NCI-H2029 treated with DMSO at 0.1 percent for 48 hours (cell line): ENCODE measurements around the gene KRTAP5-9.
"Not testable (repeated sequence)": the region's sequence is repeated elsewhere in the genome, so short reads cannot be mapped to it uniquely, and the experiment has no call there.

Experiments used
- DNase-seq: peaks from one replicate; lab custom pipeline; 2025; lab: John Stamatoyannopoulos, UW

KRTAP5-9 gene

DNA sequence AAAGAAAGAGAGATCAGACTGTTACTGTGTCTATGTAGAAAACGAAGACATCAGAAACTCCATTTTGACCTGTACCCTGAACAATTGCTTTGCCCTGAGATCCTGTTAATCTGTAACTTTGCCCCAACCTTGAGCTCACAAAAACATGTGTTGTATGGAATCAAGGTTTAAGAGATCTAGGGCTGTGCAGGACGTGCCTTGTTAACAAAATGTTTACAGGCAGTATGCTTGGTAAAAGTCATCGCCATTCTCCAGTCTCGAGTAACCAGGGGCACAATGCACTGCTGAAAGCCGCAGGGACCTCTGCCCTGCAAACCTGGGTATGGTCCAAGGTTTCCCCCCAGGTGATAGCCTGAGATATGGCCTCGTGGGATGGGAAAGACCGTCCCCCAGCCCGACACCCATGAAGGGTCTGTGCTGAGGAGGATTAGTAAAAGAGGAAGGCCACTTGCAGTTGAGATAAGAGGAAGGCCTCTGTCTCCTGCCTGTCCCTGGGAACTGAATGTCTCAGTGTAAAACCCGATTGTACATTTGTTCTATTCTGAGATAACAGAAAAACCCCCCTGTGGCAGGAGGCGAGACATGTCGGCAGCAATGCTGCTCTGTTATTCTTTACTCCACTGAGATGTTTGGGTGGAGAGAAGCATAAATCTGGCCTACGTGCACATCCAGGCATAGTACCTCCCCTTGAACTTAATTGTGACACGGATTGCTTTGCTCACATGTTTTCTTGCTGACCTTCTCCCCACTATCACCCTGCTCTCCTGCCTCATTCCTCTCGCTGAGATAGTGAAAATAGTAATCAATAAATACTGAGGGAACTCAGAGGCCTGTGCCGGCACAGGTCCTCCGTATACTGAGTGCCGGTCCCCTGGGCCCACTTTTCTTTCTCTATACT is 13.3 kb upstream of the KRTAP5-9 start:
- not testable (repeated sequence) for DNase-seq

DNA sequence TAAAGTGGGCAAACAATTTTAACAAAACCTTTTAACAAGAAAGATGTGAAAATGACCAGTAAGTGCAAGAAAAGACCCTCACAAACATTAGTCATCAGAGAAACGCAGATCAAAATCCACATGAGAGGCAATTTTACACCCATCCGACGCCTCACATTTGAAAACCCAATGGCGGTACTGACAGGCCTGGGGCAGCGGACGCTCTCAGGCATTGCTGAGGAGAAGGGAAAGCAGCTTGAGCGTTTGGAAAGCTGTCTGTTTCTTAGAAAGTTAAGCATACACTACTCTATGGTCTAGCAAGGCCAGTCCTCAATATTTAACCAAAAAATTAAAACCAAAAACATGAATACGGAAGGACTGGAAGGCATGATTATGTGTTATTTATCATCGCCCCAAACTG is 12.4 kb upstream of the KRTAP5-9 start:
- no peak for DNase-seq

DNA sequence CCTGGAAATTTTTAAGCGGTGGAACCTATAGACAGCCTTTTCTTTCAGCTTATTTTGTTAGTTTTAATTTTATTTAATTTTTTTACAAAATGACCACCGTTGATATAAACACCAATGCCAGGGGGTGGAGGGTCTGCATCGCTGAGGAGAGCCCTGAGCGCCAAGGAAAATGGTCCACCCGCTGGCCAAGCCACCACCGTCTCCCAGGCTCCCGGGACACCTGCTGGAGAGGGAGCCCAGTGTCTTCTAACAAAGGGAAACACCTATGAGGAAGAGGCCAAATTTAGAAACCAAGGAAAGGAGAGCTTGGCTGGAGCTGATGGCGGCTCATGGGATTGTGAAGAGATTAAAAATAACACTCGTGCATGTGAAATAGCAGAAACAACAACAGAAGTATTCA is 10.7 kb upstream of the KRTAP5-9 start:
- DNase-seq, result no peak

DNA sequence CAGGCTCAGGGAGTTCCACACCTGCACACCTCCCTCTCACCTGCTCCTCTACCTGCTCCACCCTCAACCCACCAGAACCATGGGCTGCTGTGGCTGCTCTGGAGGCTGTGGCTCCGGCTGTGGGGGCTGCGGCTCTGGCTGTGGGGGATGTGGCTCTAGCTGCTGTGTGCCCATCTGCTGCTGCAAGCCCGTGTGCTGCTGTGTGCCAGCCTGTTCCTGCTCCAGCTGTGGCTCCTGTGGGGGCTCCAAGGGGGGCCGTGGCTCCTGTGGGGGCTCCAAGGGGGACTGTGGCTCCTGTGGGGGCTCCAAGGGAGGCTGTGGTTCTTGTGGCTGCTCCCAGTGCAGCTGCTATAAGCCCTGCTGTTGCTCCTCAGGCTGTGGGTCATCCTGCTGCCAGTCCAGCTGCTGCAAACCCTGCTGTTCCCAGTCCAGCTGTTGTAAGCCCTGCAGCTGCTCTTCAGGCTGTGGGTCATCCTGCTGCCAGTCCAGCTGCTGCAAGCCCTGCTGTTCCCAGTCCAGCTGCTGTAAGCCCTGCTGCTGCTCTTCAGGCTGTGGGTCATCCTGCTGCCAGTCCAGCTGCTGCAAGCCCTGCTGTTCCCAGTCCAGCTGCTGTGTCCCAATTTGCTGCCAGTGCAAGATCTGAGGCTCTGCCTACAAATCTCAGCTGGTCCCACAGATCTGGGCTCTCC is 10.1 kb upstream of the KRTAP5-9 start, which contains the start of gene KRTAP5-8:
TSS of gene KRTAP5-8 (plus strand) at position 49 of the 689 bp plus-strand sequence. CDS start at position 80, 31 bp downstream.
- not testable (repeated sequence) for DNase-seq

DNA sequence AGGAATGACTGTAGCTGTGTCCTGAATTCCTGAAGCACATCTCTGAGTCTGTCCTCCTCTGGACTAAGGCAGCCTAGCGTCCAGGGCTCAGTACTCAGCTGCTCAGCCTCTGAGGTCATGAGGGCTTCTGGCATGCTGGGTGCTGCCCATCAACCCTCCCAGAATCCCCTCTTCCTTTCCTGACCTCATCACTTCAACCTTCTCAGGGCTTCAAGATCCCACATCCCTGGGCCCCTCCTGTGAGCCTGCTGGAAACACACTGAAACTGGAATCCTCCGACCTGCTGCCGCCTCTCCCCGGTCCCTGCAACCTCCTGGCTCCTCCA is 9.6 kb upstream of the KRTAP5-9 start:
- no peak for DNase-seq

DNA sequence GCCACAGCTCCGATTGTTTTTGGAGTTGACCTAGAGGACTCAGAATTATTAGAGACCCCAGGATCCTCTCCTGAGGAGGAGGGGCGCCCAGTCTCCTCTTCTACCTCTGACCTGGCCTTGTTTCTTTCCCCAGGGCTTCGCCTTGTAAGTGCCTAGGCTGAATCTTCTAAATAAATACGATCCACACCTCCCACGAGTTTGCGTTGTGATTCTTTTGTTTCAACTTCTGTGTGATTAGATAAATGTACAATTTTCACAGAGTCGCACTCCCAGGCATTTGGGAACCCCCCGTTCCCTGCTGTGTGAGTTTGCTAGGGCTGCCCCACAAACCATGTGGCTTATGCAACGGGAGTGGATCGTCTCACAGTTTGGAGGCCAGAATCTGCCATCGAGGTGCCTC is 9.2 kb upstream of the KRTAP5-9 start:
- DNase-seq, result no peak

DNA sequence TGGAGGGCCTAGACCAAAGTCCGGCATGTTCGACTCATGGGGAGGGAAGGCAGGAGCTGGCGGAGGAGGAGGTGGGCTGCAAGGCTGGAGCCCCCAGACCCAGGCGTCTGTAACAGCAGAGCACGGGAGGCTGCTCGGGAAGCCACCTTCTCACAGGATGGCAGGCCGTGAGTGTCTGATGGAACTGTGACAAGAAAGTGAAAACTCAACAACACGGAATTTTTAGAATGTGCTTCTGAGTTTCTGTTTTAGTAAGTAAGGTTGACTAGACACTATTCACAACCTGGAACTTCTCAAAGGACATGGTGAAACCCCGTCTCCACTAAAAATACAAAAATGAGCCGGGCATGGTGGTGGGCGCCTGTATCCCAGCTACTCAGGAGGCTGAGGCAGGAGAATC is 8.2 kb upstream of the KRTAP5-9 start:
- not testable (repeated sequence) for DNase-seq

DNA sequence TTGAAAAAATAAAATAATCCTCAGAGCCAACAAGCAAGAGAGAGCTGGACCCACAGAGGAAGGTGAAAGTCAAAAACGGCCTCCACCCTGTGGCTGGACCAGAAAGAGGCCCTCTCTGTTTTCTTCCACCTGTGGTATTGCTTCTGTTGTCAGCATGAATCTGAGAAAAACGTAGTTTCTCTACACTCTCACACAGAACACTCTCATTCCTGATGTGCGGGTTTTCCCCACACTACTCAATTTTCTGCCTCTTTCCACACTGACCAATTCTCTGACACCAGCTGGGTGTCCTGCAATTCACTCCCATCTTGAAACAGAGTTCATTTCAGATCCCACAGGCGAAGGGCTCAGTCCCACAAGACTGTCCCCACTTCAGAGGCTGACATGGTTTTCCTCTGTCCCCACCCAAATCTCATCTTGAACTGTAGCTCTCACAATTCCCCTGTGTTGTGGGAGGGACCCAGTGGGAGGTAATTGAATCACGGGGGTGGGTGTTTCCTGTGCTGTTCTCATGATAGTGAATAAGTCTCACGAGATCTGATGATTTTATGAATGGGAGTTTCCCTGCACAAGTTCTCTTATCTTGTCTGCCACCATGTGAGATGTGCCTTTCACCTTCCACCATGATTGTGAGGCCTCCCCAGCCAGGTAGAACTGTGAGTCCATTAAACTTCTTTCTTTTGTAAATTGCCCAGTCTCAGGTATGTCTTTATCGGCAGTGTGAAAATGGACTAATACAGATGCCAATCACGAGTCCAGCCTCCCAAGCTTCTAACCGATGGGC is 7.5 kb upstream of the KRTAP5-9 start:
- DNase-seq, result not testable (repeated sequence)

DNA sequence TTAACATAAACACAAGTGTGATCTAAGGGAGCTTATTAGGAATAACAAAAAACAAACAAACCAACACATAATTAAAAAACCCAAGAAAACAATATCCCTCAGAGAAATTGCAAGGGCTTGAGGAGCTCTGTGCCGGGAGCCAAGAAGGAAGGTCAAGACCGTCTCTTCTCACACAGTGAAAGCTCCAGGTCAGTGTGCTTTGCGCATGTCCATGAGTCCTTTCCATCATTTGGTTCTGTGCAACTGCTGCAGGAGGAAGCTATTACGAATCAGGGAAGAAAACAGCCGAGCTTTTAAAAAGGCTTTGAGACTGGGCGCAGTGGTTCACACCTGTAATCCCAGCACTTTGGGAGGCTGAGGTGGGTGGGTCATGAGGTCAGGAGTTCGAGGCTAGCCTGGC is 5.8 kb upstream of the KRTAP5-9 start:
- no peak for DNase-seq

DNA sequence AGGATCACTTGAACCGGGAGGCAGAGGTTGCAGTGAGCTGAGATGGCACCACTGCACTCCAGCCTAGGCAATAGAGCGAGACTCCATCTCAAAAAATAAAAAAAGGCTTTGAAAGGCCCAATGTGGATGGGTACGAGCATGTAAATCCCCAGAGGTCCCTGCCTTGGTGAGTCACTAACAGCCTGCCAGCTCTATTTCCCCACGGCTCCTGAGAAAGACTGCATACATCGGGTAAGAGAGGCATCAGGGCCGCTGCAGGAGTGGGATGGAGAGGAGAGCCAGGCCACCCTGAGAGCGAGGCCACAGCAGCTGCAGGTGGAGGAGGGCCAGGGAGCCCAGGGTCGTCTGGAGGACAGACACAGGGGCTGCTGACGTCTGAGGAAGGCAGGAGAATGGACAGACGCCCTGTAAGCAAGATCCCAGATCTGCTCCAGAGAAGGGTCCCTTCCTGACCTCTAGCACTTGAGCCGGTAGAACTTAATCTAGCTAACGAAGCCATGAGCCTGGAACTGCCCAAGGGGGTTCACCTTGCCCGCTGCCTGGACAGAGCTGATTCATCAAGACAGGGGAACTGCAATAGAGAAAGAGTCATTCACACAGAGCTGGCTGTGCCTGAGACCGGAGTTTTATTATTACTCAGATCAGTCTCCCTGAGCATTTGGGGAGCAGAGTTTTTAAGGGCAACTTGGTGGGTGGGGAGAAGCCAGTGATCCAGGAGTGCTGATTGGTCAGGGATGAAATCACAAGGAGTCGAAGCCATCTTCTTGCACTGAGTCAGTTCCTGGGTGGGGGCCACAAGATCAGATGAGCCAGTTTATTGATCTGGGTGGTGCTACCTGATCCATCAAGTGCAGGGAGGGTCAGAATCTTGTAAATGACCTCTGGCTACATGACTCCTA is 5.1 kb upstream of the KRTAP5-9 start:
- DNase-seq, result no peak

DNA sequence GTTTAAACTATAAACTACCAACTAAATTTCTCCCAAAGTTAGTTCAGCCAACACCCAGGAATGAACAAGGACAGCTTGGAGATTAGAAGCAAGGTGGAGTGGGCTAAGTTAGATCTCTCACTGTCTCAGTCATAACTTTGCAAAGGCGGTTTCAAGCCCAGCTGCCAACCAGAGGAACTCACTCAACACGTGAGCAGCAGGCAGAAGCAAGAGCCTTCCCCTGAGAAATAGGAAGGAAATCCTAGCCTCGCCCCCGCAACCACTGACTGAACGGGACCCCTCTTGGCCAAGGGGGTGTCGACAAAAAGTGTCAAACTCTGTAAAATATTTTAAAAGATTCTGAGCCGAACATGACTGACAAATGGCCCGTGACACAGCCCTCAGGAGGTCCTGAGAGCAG is 4.4 kb upstream of the KRTAP5-9 start:
- DNase-seq, result no peak

DNA sequence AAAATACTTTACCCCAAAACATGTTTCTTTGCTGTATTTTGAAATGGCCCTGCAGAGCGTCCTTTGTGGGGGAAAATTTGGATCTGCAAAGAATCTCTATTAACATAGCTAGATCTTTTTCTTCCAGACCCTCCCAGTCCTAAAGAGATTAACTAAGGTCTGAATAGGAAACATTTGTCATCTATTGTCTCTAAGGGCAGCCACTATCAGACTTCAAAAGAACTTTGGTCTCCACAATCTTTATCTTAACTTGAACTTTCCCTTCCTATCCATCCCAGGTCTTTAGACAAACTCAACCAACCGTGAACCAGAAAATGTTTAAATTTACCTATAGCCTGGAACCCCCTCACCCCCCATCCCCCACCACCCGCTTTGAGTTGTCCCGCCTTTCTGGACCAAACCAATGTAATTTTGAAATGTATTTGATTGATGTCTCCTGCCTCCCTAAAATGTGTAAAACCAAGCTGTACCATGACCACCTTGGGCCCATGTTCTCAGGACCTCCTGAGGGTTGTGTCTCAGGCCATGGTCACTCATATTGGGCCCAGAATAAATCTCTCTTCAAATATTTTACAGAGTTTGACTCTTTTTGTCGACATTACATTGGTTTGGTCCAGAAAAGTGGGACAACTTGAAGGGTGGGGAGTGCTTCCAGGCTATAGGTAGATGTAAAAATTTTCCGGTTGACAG is 3.5 kb upstream of the KRTAP5-9 start:
- DNase-seq, result no peak

DNA sequence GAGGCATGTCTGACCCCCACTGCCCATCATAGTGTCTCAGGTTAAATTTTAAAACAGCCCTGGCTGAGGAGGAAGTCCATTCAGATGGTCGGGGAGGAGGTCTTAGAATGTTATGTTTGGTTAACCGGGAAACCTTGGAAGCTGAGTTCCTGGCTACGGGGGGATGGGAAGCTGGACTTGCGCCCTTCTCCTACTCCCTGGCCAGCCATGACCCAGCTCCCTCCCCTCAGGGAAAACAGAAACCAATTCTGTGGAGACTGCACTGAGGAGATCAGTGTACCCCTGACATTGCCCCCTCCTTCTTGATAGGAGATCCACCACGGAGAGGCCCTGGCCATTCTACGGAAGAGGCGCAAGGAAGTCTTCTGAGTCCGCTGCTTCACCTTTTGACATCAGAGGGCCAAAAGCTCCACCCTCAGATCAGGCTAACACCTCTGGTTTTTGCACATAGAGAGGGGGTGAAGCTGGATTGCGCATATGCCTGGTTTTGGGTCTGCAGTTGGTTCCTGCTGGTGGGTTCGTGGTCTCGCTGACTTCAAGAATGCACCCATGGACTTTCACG is 2.7 kb upstream of the KRTAP5-9 start:
- DNase-seq, result no peak

DNA sequence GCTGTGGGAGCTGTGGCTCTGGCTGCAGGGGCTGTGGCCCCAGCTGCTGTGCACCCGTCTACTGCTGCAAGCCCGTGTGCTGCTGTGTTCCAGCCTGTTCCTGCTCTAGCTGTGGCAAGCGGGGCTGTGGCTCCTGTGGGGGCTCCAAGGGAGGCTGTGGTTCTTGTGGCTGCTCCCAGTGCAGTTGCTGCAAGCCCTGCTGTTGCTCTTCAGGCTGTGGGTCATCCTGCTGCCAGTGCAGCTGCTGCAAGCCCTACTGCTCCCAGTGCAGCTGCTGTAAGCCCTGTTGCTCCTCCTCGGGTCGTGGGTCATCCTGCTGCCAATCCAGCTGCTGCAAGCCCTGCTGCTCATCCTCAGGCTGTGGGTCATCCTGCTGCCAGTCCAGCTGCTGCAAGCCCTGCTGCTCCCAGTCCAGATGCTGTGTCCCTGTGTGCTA is 514 bp downstream of the KRTAP5-9 start:
- DNase-seq, result no peak

DNA sequence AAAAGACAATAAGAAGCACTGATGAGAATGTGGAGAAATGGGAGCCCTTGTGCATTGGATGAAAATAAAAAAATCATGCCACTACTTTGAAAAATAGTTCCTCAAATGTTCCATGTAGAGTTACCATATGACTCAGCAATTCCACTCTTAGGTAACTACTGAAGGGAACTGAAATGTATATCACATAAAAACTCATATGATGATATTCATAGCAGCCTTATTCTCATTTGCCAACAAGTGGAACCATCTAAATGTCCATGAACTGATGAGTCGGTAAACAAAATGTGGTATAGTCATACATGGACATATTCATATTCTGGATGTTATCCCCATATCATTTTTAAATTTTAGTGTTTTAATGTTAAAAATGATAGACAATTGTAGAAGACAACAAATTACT is 3.5 kb downstream of the KRTAP5-9 start:
- no peak for DNase-seq

DNA sequence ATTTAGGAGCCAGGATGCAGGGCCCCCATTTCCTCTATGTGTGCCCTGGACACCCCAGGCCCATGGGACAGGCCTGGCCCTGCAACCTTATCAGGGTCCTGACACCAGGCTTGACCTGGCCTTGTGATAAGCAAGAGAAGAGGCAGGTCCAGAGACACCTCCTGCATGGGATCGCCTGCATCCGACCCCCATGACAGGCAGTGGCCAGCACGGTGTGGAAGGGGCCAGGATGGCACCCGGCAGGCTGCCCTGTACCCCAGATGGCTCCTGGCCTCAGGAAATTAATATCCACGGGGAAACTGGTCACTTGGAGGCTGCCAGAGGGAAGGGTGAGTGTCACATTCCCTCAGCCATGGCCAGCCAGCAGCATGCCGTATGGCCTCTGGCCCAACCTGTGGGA is 6.8 kb downstream of the KRTAP5-9 start:
- no peak for DNase-seq

DNA sequence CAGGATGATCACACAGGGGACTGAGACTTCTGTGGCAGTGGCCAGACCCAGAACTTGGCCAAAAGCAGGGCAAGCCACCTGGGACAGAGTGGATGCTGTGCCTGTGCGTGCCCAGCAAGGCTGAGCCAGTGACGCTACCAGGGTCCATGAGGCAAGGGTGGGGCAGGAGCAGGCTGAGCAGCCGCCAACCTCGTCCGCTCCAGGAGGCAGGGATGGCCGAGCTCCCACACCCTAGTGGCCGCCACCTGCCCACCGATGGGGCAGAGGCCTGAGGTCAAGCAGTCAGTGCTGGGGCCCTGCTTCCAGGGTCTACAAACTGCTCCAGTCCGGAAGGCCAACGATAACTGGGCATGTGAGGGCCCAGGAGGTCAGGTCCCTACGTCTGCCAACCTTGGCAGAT is 7.3 kb downstream of the KRTAP5-9 start:
- no peak for DNase-seq

DNA sequence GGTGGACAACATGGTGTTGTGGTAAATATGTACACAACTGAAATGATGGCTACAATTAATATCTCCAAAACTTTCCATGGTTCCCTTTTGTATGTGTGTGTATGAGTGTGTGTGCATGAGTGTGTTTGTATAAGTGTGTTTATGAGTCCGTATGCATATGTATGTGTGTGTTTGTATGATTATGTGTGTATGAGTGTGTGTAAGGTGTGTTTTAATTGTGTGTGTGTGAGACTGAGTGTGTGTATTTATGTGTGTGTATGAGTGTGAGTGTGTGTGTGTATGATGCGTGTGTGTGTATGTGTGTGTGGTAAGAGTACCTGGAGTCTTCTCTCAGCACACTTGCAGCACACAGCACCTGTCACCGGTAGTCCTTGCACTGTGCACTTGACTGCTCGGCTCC is 7.8 kb downstream of the KRTAP5-9 start:
- DNase-seq, result no peak

DNA sequence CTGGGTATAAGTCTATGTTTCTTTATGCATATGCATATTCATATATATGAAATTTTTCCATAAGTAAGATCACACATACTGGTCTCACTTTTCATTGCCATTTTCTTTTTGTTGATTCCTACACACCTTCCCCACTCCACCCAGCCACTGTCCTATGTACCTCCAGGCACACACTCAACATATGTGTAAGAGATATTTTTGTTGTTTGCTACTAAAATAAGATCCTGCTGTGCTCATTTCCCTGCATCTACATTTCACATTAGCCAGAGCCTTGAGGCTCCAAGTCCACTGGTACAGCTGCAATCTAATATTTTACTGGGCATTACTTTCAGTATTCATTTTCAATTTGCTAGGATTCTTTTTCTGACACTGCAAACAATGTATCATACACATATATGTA is 9.0 kb downstream of the KRTAP5-9 start:
- no peak for DNase-seq

DNA sequence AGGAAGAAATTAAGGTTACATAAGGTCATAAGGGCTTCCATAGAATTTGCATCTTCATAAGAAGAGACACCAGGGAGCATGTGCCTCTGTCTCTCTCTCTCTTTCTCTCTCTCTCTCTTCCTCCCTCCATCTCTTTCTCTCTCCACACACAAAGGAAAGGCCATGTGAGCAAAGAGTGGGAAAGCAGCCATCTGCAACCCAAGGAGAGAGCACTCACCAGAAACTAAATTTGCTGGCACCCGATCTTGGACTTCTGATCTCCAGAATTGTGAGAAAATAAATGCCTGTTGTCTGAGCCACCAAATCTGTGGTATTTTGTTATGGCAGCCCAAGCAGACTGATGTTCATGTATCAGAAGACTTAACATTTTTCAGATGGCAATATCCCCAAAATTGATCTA is 10.8 kb downstream of the KRTAP5-9 start:
- DNase-seq, result no peak

DNA sequence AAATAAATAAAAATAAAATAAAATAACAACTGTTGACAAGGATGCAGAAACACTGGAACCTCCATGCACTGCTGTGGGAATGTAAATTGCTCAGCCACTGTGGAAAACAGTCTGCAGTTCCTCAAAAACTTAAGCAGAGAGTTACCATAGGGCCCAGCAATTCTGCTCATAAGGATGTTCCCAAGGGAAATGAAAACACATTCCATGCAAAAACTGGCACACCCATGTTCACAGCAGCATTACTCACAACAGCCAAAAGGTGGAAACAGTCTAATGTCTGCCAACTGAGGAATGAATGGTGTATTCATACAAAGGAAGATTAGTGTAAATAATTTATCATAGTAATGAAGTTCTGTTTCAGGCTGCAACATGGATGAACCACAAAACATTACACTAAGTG is 13.9 kb downstream of the KRTAP5-9 start:
- DNase-seq, result no peak
